Muscle layer of colon (tissue), 2 donors: Measurements from ENCODE around the gene GALNT15.

Source experiments
- H3K27ac ChIP-seq: one replicate; pipeline ENCODE4 v1.7.0; 2013; ENCODE audit warnings: low read depth, mild to moderate bottlenecking, low read length, moderate library complexity
- H3K27me3 ChIP-seq, 2 donors: one replicate each; pipeline ENCODE4 v1.7.0; 2013; ENCODE audit warnings: low read length in 2 of 2, mild to moderate bottlenecking in 2 of 2; ENCODE audit not compliant: insufficient read depth in 2 of 2, control insufficient read depth in 1 of 2
- H3K36me3 ChIP-seq: one replicate; pipeline ENCODE4 v1.7.0; 2013; ENCODE audit warnings: mild to moderate bottlenecking, low read length; ENCODE audit not compliant: insufficient read depth
- H3K4me1 ChIP-seq: one replicate; pipeline ENCODE4 v1.7.0; 2013; ENCODE audit warnings: mild to moderate bottlenecking, low read length; ENCODE audit not compliant: insufficient read depth
- H3K4me3 ChIP-seq, 2 donors: one replicate each; pipeline ENCODE4 v1.7.0; 2013; ENCODE audit warnings: low read length in 2 of 2, low read depth in 1 of 2, mild to moderate bottlenecking in 1 of 2, moderate library complexity in 1 of 2
- H3K9ac ChIP-seq: one replicate; pipeline ENCODE4 v1.7.0; 2013; ENCODE audit warnings: low read length
- H3K9me3 ChIP-seq: one replicate; pipeline ENCODE4 v1.7.0; 2013; ENCODE audit warnings: mild to moderate bottlenecking, low read length
- donor health status: abdominal sarcoma.
- donor health status: Adenocarcinoma of cecum.

Gene GALNT15

DNA sequence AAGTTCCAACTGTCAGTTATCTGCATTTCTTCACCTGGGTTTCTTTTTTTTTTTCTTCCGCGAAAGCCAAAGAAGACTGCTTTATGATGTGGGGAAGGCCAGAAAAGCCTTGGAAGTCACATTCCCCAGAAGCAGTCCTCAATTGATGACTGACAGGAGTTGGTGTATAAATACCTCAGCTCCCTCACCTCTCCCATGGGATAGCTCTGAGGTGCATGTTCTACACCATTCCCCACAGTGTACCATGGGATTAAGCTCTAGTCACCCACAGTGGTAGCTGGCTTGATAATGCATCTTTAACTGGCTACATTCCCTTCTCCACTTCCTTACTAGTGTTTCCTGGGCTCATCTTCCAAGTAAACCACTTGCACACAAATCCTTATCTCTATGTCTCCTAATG, 59.8 kb downstream of the GALNT15 start:
- Histone ChIP-seq H3K36me3 (no peaks in the 10 kb centered on the region), H3K27ac (no peak overlapping the region)

GRCh38 chr3:16236030-16236639, 61.7 kb downstream of the GALNT15 start:
- H3K4me3 ChIP-seq = no peak overlapping the region
- no peaks in the 10 kb centered on the region for H3K9me3 ChIP-seq
- H3K36me3 ChIP-seq = no peaks in the 10 kb centered on the region
- no peak overlapping the region for H3K27ac ChIP-seq
- H3K27me3 ChIP-seq = no peaks in the 10 kb centered on the region
- H3K4me1 ChIP-seq = peaks cover 7% of the 10 kb centered on the region
- H3K9ac ChIP-seq = no peak overlapping the region

More for the DNA sequence above, 59.8 kb downstream of the GALNT15 start:
- H3K9me3 ChIP-seq = no peaks in the 10 kb centered on the region
- no peaks in the 10 kb centered on the region for H3K27me3 ChIP-seq
- no peak overlapping the region for H3K9ac ChIP-seq
- H3K4me3 ChIP-seq = no peak overlapping the region
- peaks cover 5% of the 10 kb centered on the region for H3K4me1 ChIP-seq

DNA sequence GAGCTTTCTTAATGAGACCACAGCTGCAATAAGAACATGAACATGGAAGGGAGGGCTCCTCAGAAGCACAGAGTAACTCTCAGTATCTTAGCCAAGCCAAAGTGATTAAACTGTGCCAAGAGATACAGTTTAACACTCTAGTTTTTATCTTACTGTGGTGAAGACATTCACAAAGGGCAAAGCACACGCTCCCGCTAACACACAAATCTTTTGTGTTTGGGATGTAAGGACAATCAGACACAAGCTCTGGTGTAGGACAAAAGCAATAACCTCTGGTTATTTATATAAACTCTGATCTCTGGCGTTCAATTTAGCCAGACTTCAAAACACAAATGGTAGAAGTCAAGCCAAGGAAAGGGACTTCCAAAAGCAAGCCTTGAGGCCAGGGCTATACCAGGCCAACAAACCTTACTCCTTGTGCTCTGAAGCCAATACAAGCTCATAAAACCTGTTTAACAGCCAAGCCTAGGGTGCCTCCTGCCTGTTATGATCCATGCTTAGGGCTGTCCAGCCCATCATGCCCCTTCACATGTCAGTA, 62.4 kb downstream of the GALNT15 start:
- Histone ChIP-seq H3K27me3 (no peaks in the 10 kb centered on the region), H3K4me3 (no peak overlapping the region), H3K4me1 (peaks cover 7% of the 10 kb centered on the region), H3K9ac (no peak overlapping the region), H3K9me3 (no peaks in the 10 kb centered on the region), H3K36me3 (no peaks in the 10 kb centered on the region), H3K27ac (no peak overlapping the region)

GRCh38 chr3:16239086-16239770, 64.7 kb downstream of the GALNT15 start:
- Histone ChIP-seq H3K27ac (no peak overlapping the region), H3K4me3 (no peak overlapping the region), H3K9me3 (no peaks in the 10 kb centered on the region), H3K27me3 (no peaks in the 10 kb centered on the region), H3K4me1 (peaks cover 14% of the 10 kb centered on the region), H3K9ac (no peak overlapping the region), H3K36me3 (no peaks in the 10 kb centered on the region)

- Histone ChIP-seq H3K4me1 (peaks cover 15% of the 10 kb centered on the region), H3K9ac (no peak overlapping the region), H3K4me3 (no peak overlapping the region), H3K27ac (no peak overlapping the region), H3K27me3 (no peaks in the 10 kb centered on the region), H3K36me3 (no peaks in the 10 kb centered on the region), H3K9me3 (no peaks in the 10 kb centered on the region)
Observed at GRCh38 chr3:16239780-16240179, 65.3 kb downstream of the GALNT15 start.

- no peak overlapping the region for H3K4me3 ChIP-seq
- no peak overlapping the region for H3K9ac ChIP-seq
- peaks cover 15% of the 10 kb centered on the region for H3K4me1 ChIP-seq
- no peak overlapping the region for H3K27ac ChIP-seq
- H3K9me3 ChIP-seq = no peaks in the 10 kb centered on the region
- no peaks in the 10 kb centered on the region for H3K27me3 ChIP-seq
- H3K36me3 ChIP-seq = no peaks in the 10 kb centered on the region
Observed at GRCh38 chr3:16240229-16241023, 65.9 kb downstream of the GALNT15 start.

DNA sequence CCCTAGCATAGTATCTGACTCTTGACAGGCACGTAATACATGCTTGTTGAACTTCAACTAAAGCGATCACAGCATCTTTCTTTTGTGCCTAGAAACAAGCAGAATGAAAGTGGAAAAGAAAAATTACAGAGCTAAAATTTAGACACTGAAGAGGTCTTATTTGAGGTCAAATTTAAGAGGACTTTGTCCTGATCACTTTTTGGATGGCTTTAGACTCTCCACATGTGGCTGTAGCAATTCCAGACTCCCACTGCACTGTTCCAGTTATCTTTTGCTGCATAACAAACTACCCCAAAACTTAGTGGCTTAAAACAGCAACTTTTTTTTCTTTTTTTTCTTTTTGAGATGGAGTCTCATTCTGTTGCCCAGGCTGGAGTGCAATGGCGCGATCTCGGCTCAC, 66.7 kb downstream of the GALNT15 start:
- Histone ChIP-seq H3K9ac (no peak overlapping the region), H3K27ac (no peak overlapping the region), H3K27me3 (no peaks in the 10 kb centered on the region)

GRCh38 chr3:16242177-16242576, 67.7 kb downstream of the GALNT15 start:
- no peaks in the 10 kb centered on the region for H3K9me3 ChIP-seq
- H3K9ac ChIP-seq = no peak overlapping the region
- no peaks in the 10 kb centered on the region for H3K36me3 ChIP-seq
- H3K4me1 ChIP-seq = peaks cover 15% of the 10 kb centered on the region
- H3K27me3 ChIP-seq = no peaks in the 10 kb centered on the region
- no peak overlapping the region for H3K4me3 ChIP-seq
- no peak overlapping the region for H3K27ac ChIP-seq

More for the DNA sequence above, 66.7 kb downstream of the GALNT15 start:
- Histone ChIP-seq H3K36me3 (no peaks in the 10 kb centered on the region), H3K4me1 (peaks cover 15% of the 10 kb centered on the region), H3K4me3 (no peak overlapping the region), H3K9me3 (no peaks in the 10 kb centered on the region)

- H3K27me3 ChIP-seq = no peaks in the 10 kb centered on the region
- no peak overlapping the region for H3K4me3 ChIP-seq
- no peaks in the 10 kb centered on the region for H3K36me3 ChIP-seq
- peaks cover 14% of the 10 kb centered on the region for H3K4me1 ChIP-seq
- no peak overlapping the region for H3K9ac ChIP-seq
- H3K27ac ChIP-seq = no peak overlapping the region
- H3K9me3 ChIP-seq = no peaks in the 10 kb centered on the region
Observed at GRCh38 chr3:16243706-16244490, 69.4 kb downstream of the GALNT15 start.

DNA sequence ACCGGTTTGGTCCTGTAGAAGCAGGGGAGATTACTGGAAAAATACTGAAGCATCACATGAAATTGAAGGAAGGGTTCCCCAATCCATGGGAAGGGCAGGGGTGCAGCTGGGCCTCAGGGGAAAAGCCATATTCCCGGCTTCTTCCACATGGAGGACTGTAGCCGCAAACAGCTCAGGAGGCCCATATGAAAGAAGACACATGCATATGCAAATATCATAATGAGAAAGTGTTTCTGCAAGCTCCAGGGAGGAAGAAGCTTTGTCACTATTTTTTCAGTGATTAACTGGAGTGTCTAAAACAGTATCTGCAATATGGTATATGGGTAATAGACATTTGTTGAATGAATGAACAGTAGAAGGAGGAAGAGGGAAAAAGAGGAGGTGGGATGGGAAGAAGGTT, 71.1 kb downstream of the GALNT15 start:
- no peak overlapping the region for H3K9ac ChIP-seq
- H3K9me3 ChIP-seq = no peaks in the 10 kb centered on the region
- H3K27ac ChIP-seq = no peak overlapping the region
- H3K4me1 ChIP-seq = peaks cover 8% of the 10 kb centered on the region
- no peaks in the 10 kb centered on the region for H3K27me3 ChIP-seq
- no peak overlapping the region for H3K4me3 ChIP-seq
- no peaks in the 10 kb centered on the region for H3K36me3 ChIP-seq
